NCI-H526 treated with DMSO at 0.1 percent for 48 hours (cell line): ENCODE results near the gene PLET1.

ENCODE experiments used
- DNase-seq: peaks from one replicate; lab custom pipeline; 2025; lab: John Stamatoyannopoulos, UW

Gene PLET1

DNA sequence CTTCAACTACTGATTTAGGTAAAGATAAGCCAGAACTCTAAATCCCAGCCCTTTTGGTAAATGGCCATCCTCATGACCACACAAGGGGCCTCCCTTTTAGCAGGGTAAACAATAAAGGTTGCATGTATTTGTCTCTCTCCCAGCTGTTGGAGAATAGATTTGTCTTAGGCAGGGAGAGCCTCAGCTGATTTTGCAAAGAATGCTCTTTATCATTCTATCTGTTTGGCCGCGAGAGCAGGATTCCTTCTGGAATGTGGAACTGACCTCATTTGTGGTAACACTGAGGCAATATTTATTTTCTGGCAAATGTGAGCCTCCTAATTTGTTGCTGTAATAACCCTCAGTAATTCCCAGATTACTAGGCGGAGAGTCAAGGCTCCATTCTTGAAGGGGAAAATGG is 19.2 kb downstream of the PLET1 start:
- no peak for DNase-seq

GRCh38 chr11:112238041-112238440 is 22.6 kb downstream of the PLET1 start:
- DNase-seq = no peak

- no peak for DNase-seq
Measured at GRCh38 chr11:112237451-112237850, 23.2 kb downstream of the PLET1 start.

- no peak for DNase-seq
Measured at GRCh38 chr11:112235750-112236390, 24.8 kb downstream of the PLET1 start.

- no peak for DNase-seq
Measured at GRCh38 chr11:112231952-112232351, 28.7 kb downstream of the PLET1 start.

DNA sequence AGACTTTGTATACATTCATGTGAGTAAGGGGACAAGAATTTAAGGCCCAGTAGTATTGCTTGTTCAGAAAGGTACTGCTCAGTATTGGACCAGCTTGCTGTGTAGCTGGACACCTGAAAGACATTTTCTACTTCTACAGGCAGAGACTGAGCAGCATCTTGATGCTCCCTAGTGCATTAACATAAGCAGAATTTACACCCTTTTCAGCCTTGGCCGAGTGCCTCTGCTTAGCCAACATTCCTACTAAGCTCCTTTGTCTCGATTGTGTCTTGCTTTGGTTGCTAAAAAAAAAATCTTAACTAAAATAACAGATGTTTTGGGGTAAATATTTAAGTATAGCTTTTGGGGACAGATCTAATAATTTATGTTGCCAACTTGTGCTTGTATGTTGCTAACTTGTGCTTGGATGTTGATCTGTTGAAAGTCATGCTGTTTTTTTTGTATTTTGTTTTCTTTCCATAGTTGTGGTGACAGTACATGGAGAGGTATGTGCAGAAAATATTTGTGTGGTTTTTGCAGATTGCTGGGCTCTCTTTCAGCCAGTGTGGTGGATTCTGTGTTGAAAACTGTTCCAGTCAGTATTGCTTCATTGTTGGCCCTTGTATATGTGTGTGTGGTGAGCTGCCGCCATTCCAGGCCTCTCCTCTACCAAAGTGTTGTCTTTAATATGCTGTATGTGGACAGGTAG is 30.8 kb downstream of the PLET1 start:
- no peak for DNase-seq

GRCh38 chr11:112229159-112229558 is 31.5 kb downstream of the PLET1 start:
- DNase-seq = no peak

- no peak for DNase-seq
Measured at GRCh38 chr11:112228706-112229105, 32.0 kb downstream of the PLET1 start.

GRCh38 chr11:112227471-112227870 is 33.2 kb downstream of the PLET1 start:
- DNase-seq = no peak

GRCh38 chr11:112226831-112227401 is 33.7 kb downstream of the PLET1 start:
- peak; percentile 79 for DNase-seq

DNA sequence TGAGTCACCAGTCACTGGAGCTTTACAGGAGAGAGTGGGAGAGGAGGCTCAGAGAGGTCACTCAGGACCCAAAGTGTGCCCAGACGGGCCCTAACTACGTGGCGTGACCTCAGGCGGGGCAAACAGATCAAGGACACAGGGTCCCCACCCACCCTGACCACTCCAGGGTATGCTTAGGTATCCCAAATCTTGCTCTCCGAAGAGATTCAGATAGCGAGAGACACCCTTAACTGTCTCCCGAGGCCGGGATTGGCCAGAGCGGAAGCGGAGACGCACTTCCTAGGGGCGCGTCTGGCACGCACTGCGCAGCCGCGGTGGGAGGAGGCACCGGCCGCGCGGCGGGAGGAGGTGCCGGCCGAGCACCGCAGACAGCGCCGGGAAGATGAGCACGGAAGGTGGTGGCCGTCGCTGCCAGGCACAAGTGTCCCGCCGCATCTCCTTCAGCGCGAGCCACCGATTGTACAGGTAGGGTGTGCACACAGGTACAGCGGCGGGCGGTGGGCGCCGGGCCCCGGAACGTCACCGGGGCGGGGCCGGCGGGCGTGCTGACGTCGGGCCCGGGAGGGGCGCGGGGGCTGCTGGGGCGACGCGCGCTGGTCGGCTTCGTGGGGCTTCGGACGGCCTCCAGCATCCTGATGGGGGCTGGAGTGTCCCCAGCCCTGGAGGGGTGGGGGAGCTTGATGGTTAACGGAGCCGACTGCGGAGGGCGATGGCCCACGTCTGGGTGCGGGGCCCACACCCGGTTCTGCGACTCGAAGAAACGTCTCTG is 34.4 kb downstream of the PLET1 start, which contains the start of gene PTS:
PTS (plus strand) TSS at position 367 of the 769 bp plus-strand sequence; CDS start at position 383, 16 bp downstream.
- peak; percentile 93 for DNase-seq

- no peak for DNase-seq
Measured at GRCh38 chr11:112225753-112226061, 35.0 kb downstream of the PLET1 start.

DNA sequence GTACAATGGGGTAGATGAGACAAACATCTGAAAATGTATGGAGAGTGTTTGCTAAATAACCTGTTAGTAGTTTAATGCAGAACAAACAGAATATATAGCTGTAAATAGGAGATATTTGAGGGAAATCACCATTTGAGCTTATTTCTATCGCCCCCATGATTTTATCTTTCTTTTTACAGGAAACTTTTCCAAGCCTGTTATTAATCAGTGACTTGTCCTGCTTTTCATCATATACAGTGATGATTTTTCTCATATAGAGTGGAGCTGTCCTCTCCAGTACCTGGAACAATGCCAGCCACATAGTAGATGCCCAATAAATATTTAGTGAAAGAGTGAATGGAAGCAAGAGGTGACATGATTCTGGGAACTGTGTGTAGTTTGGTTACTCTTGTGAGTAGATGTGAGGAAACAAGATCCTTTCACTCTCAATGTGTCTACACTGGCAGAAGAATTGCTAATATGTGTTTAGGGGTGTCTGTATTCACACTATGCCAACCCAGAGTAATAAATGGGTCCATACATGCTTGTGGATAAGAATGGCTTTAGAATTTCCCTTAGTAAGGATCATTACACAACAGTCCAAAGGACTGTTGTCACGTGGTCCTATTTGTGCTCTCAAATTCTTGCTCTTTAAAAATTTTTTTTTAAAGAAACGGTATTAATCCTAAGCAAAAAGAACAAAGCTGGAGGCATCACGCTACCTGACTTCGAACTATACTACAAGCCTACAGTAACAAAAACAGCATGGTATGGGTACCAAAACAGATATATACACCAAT is 36.7 kb downstream of the PLET1 start:
- DNase-seq = no peak

DNA sequence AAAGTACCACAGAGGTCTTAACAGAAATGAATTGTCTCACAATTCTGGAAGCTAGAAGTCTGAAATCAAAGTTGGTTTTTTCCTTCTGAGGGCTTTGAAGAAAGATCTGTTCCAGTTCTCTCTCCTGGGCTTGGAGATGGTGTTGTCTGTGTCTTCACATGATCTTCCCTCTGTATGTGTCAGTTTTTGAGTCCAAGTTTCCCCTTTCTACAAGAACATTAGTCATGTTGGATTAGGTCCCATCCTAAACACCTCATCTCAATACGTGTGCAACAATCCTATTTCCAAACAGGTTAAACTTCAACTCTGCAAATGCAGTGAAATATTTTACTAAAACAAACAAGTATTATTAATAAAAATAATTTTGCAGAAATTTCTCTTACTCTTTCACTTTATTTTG is 37.5 kb downstream of the PLET1 start:
- no peak for DNase-seq

DNA sequence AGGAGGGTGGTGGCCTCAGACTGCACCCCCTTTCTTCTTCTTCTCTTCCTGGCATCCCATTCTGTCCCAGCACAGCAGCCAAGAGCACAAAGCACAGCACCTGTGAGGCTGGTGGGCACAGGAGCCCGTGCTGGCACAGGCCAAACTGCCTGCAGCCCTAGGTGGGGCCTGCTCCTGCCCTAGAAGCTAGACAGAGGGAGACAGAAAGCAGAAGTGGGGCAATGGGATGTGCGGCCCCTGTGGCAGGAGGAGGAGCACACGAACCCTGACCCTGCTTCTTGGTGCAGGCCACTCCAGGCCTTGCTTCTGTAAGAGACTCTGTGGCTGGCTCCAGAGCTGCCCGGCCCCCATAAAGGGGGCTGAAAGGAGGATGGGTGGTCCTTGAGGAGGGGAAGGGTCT is 38.4 kb downstream of the PLET1 start:
- no peak for DNase-seq

GRCh38 chr11:112221274-112221835 is 39.3 kb downstream of the PLET1 start:
- no peak for DNase-seq

- DNase-seq = peak; percentile 88
Measured at GRCh38 chr11:112219476-112220232, 41.0 kb downstream of the PLET1 start.

- DNase-seq = no peak
Measured at GRCh38 chr11:112216561-112217105, 44.0 kb downstream of the PLET1 start.

DNA sequence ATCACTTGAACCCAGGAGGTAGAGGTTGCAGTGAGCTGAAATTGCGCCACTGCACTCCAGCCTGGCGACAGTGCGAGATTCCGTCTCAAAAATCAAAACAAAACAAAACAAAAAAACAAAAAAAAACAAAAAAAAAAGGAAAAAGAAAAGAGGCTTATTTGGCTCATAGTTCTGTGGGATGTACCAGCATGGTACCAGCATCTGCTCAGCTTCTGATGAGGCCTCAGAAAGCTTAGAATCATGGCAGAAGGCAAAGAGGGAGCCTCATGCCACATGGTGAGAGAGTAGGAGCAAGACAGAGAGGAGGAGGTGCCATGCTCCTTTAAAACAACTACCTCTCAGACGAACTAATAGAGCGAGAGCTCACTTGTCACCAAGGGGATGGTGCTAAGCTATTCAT is 45.0 kb downstream of the PLET1 start:
- no peak for DNase-seq

DNA sequence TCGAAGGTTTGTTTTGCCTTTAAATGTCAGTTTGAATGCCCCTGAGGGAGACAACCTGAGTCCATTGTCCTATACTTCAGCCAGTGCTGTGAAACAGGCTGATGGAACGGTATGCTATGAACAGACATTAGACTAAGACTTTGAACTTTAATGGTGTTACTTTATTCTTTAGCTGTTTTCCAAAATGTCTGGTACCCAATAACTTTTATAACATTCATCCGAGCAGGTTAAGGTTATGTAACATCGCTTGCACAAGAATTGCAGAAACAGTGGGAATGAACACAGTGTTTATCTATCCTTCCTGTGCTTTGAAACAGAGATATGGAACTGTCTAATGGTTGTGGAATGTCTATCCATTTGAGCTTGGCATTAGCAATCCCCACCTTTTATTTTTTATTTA is 46.9 kb downstream of the PLET1 start:
- DNase-seq = no peak

DNA sequence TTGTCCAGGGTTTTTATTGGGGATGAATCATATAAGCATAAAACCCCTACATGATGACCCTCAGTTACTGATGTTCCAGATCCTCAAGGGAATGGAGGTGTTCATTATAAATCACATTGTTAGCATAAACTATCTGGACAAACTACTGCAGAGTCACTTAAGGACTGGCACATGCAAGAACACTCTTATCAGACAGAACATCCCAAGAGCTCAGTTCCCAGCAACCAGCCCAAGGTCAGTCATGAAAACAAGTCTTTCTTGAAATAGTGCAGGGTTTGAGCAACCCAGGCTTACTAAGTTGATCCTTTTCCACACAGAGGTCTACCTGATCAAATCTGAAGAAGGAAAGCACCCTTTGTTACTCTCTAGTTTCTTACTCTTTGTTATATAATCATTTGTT is 48.0 kb downstream of the PLET1 start:
- DNase-seq = no peak
